GM18861 (cell line): ENCODE measurements around the gene ROBO1.
"Not testable (repeated sequence)": the region's sequence is repeated elsewhere in the genome, so short reads cannot be mapped to it uniquely, and the experiment has no call there.

Experiments
- ATAC-seq: cut with Tn5 transposase; IDR thresholded peaks from one replicate; pipeline ENCODE4 v1.9.1; 2021; ENCODE audit not compliant: unreplicated experiment

The ROBO1 gene

GRCh38 chr3:78888635-78889034 is 879.2 kb downstream of the ROBO1 start:
- ATAC-seq = no peak

GRCh38 chr3:78887547-78888011 is 880.2 kb downstream of the ROBO1 start:
- no peak for ATAC-seq

- ATAC-seq = no peak
Observed at GRCh38 chr3:78887029-78887428, 880.8 kb downstream of the ROBO1 start.

GRCh38 chr3:78884567-78884966 is 883.2 kb downstream of the ROBO1 start:
- ATAC-seq = not testable (repeated sequence)

GRCh38 chr3:78882251-78882650 is 885.5 kb downstream of the ROBO1 start:
- ATAC-seq = no peak

- ATAC-seq = no peak
Observed at GRCh38 chr3:78881501-78881900, 886.3 kb downstream of the ROBO1 start.

- ATAC-seq = no peak
Observed at GRCh38 chr3:78880603-78881461, 887.0 kb downstream of the ROBO1 start.

GRCh38 chr3:78879295-78879860 is 888.4 kb downstream of the ROBO1 start:
- ATAC-seq = no peak

GRCh38 chr3:78878789-78879188 is 889.0 kb downstream of the ROBO1 start:
- ATAC-seq = no peak

- ATAC-seq = no peak
Observed at GRCh38 chr3:78878011-78878410, 889.8 kb downstream of the ROBO1 start.

- ATAC-seq = no peak
Observed at GRCh38 chr3:78875851-78876250, 891.9 kb downstream of the ROBO1 start.

GRCh38 chr3:78875436-78875835 is 892.4 kb downstream of the ROBO1 start:
- ATAC-seq = no peak

- no peak for ATAC-seq
Observed at GRCh38 chr3:78873641-78874040, 894.2 kb downstream of the ROBO1 start.

GRCh38 chr3:78872195-78872594 is 895.6 kb downstream of the ROBO1 start:
- no peak for ATAC-seq

- ATAC-seq = no peak
Observed at GRCh38 chr3:78871048-78871447, 896.8 kb downstream of the ROBO1 start.

GRCh38 chr3:78870484-78870883 is 897.3 kb downstream of the ROBO1 start:
- ATAC-seq = no peak

GRCh38 chr3:78868570-78868969 is 899.2 kb downstream of the ROBO1 start:
- no peak for ATAC-seq

- ATAC-seq = no peak
Observed at GRCh38 chr3:78867409-78868372, 900.1 kb downstream of the ROBO1 start.

GRCh38 chr3:78863306-78864203 is 904.2 kb downstream of the ROBO1 start:
- no peak for ATAC-seq

GRCh38 chr3:78861156-78861555 is 906.6 kb downstream of the ROBO1 start:
- no peak for ATAC-seq
